Measurements from ENCODE around the gene TMEM178B. TPM values are rescaled to one million over a fixed set of nuclear protein-coding genes. Genes with fewer than 3 reads are reported as not detected.

Gene TMEM178B
- total and polyA plus RNA-seq, 9 of the 15 experiments (the other 6 are each of a cell fraction or from before 2014, with no cell fraction given): under 0.01 to 0.03 (median 0.01) TPM; not detected in 5

DNA sequence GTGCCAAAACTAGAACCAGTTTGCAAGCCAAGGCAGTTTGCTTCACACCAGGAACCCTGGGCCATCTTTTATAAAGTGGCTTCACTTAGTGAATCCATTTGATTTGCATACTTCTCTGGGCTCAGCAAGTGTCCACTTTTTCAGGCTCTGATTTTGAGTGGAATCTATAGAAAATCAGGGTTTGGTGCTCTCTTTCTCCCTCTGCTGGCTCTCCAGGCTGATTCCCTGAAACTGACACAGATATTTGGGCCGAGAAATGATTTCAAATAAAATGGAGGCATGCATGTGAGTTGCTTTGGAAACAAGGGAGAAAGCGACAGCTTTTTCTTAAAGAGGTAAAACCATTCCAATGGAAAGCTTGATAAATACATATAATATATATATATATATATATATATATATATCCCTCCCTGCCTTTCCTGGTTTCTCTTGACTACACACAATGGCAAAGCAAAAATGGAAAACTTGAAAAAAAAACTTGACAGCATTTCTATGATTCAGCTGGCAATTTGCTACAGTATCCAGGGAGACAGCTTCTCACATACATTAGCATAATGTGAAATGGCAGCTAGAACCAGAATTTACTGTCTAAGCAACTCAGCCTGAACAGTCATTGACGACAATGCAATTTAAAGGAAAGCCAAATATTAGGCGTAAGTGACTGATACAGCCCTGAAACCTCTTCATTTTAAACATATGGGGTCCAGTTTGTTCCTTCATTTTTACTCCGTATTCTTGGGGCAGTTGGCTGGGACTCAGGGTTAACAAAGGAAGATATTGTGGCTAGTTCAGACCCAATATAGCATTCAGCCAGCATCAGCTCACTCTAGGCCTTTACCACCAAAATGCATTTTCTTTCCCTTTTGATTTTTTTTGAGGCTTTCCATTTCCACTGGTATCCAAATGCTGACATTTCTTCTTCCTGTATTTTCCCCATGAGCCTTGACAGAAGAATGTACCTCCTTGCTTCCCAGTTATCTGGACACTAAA is 188.5 kb downstream of the TMEM178B start:
- ATAC-seq: peak; percentile 61
- Histone ChIP-seq H4K20me1 (replicated peaks; ENCODE audit: control insufficient read depth, insufficient read depth, low read length) (no peaks in the 10 kb centered on the region), H3K9ac (ENCODE audit: insufficient read depth in 1 of 2, low read depth in 2 of 2, low read length in 2 of 2) (no peak overlapping the region), H3K4me1 (replicated peaks in 1 of 2; ENCODE audit: control insufficient read depth in 2 of 2, insufficient read depth in 2 of 2, low read length in 2 of 2) (no peaks in the 10 kb centered on the region), H3K4me2 (ENCODE audit: insufficient read depth, low read length) (no peak overlapping the region), H3K4me3 (no peak overlapping the region), H3K9me3 (replicated peaks; ENCODE audit: control insufficient read depth, insufficient read depth, low read depth, low read length) (no peaks in the 10 kb centered on the region), H2AFZ (ENCODE audit: low read depth, low read length) (no peak overlapping the region), H3K27me3 (ENCODE audit: control insufficient read depth in 2 of 2, insufficient read depth in 2 of 2, low read length in 2 of 2) (peaks cover 0 to 7% of the 10 kb centered on the region in 2 experiments; a peak in 2 of 5 replicates), H3K9me1 (ENCODE audit: control insufficient read depth, insufficient read depth, low read length) (no peaks in the 10 kb centered on the region), H3K27ac (ENCODE audit: extremely low read depth, low read depth, low read length) (no peak overlapping the region), H3K36me3 (ENCODE audit: control insufficient read depth, insufficient read depth, low read length) (no peaks in the 10 kb centered on the region), H3K79me2 (ENCODE audit: control insufficient read depth, insufficient read depth, low read length) (no peaks in the 10 kb centered on the region)
- FAIRE-seq: peak; percentile 62
- TF ChIP-seq, protein P1, sequence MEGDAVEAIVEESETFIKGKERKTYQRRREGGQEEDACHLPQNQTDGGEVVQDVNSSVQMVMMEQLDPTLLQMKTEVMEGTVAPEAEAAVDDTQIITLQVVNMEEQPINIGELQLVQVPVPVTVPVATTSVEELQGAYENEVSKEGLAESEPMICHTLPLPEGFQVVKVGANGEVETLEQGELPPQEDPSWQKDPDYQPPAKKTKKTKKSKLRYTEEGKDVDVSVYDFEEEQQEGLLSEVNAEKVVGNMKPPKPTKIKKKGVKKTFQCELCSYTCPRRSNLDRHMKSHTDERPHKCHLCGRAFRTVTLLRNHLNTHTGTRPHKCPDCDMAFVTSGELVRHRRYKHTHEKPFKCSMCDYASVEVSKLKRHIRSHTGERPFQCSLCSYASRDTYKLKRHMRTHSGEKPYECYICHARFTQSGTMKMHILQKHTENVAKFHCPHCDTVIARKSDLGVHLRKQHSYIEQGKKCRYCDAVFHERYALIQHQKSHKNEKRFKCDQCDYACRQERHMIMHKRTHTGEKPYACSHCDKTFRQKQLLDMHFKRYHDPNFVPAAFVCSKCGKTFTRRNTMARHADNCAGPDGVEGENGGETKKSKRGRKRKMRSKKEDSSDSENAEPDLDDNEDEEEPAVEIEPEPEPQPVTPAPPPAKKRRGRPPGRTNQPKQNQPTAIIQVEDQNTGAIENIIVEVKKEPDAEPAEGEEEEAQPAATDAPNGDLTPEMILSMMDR (IDR thresholded peaks at IDR 0.05 in 2 of 3, conservative IDR thresholded peaks at IDR 0.05 in 1 of 3; ENCODE audit: insufficient read depth in 2 of 3, low read depth in 1 of 3, low read length in 3 of 3): peak; percentile 39 to 49 (median 48); a peak in 5 of 6 replicates
- no peak for TF ChIP-seq KAT7 (CRISPR knock-in tag; IDR thresholded peaks at IDR 0.05; ENCODE audit: borderline replicate concordance)
- TF ChIP-seq RAD21 (CRISPR knock-in tag; conservative IDR thresholded peaks at IDR 0.05 in 1 of 2, IDR thresholded peaks at IDR 0.05 in 1 of 2): peak in 1 of 2 experiments; percentile 23; a peak in 1 of 4 replicates
- TF ChIP-seq SMC3 (conservative IDR thresholded peaks at IDR 0.05; ENCODE audit: insufficient read depth, low read depth, low read length): peak; percentile 33; the same call in 1 of the 2 replicates
- TF ChIP-seq ZNF282 (CRISPR knock-in tag; IDR thresholded peaks at IDR 0.05): no peak
- 3% methylated on average over 5 of the region's 5 CpGs for WGBS (ENCODE audit: insufficient coverage, low coverage, missing lambda C conversion rate)
- BruUV-seq (replicated peaks): no TSS peak
- in situ Hi-C loops (cut with MboI): no loop called here
- CTCF ChIA-PET (ENCODE audit: low intra/inter-chr PET ratio): no interaction called here
- intact Hi-C loops (cut with micrococcal nuclease): no loop called here
- POLR2A ChIA-PET: no interaction called here
- DNase-seq (ENCODE audit: extremely low read depth in 1 of 4, low spot score in 3 of 4): peak in 1 of 4 experiments; percentile 13
